ENCODE data around the gene SMIM11. TPM values are rescaled to one million over a fixed set of nuclear protein-coding genes. Genes with fewer than 3 reads are reported as not detected.

The SMIM11 gene
- total RNA-seq, 1 donor from 2014 or later: 19.7 TPM

GRCh38 chr21:34345892-34346291 is 29.4 kb upstream of the SMIM11 start:
- no peak for TF ChIP-seq CTCF (IDR thresholded peaks at IDR 0.05)
- intact Hi-C loops (cut with DNase I): loop anchor here (5.0 kb wide), 1 partner anchor 424 kb away; no protein-coding TSS in a partner anchor
- H3K4me3 ChIP-seq: peak overlapping the region; percentile 9
- no peaks in the 10 kb centered on the region for H3K9me3 ChIP-seq
- H3K36me3 ChIP-seq: no peaks in the 10 kb centered on the region
- no peak for DNase-seq
- peak in 1 of 2 donors; percentile 25 for ATAC-seq
- peak overlapping the region; percentile 63 for H3K27ac ChIP-seq
- H3K4me1 ChIP-seq: peaks cover 8% of the 10 kb centered on the region
- no peaks in the 10 kb centered on the region for H3K27me3 ChIP-seq (ENCODE audit: low read depth)

GRCh38 chr21:34348890-34349519 is 26.3 kb upstream of the SMIM11 start:
- H3K4me3 ChIP-seq: no peak overlapping the region
- no peaks in the 10 kb centered on the region for H3K36me3 ChIP-seq
- no peak for TF ChIP-seq CTCF (IDR thresholded peaks at IDR 0.05)
- no peaks in the 10 kb centered on the region for H3K9me3 ChIP-seq
- intact Hi-C loops (cut with DNase I): loop anchor here (5.0 kb wide), 1 partner anchor 427 kb away; no protein-coding TSS in a partner anchor
- H3K27ac ChIP-seq: no peak overlapping the region
- DNase-seq (no peak), ATAC-seq (no peak)
- peaks cover 8% of the 10 kb centered on the region for H3K4me1 ChIP-seq
- H3K27me3 ChIP-seq (ENCODE audit: low read depth): no peaks in the 10 kb centered on the region

- Histone ChIP-seq H3K27me3 (ENCODE audit: low read depth) (no peaks in the 10 kb centered on the region), H3K4me3 (no peak overlapping the region), H3K36me3 (no peaks in the 10 kb centered on the region), H3K27ac (no peak overlapping the region), H3K9me3 (no peaks in the 10 kb centered on the region), H3K4me1 (peaks cover 8% of the 10 kb centered on the region)
- peak; percentile 40 for TF ChIP-seq CTCF (IDR thresholded peaks at IDR 0.05)
- ATAC-seq (peak; percentile 46 to 65), DNase-seq (no peak)
- intact Hi-C loops (cut with DNase I): no loop called here
These were observed 23.5 kb upstream of the SMIM11 start for GRCh38 chr21:34351786-34352241.

- no peak overlapping the region for H3K27ac ChIP-seq
- TF ChIP-seq CTCF (IDR thresholded peaks at IDR 0.05): no peak
- peaks cover 6% of the 10 kb centered on the region for H3K4me1 ChIP-seq
- H3K36me3 ChIP-seq: no peaks in the 10 kb centered on the region
- H3K4me3 ChIP-seq: no peak overlapping the region
- intact Hi-C loops (cut with DNase I): no loop called here
- H3K27me3 ChIP-seq (ENCODE audit: low read depth): no peaks in the 10 kb centered on the region
- no peak for DNase-seq
- no peaks in the 10 kb centered on the region for H3K9me3 ChIP-seq
- no peak for ATAC-seq
These were observed 22.8 kb upstream of the SMIM11 start for GRCh38 chr21:34352556-34352955.

- Histone ChIP-seq H3K36me3 (no peaks in the 10 kb centered on the region), H3K4me3 (no peak overlapping the region), H3K4me1 (no peaks in the 10 kb centered on the region), H3K27ac (no peak overlapping the region), H3K27me3 (ENCODE audit: low read depth) (no peaks in the 10 kb centered on the region), H3K9me3 (no peaks in the 10 kb centered on the region)
- DNase-seq (no peak), ATAC-seq (no peak)
- no peak for TF ChIP-seq CTCF (IDR thresholded peaks at IDR 0.05)
- intact Hi-C loops (cut with DNase I): no loop called here
These were observed 22.1 kb upstream of the SMIM11 start for GRCh38 chr21:34353182-34353581.

Data from lower lobe of right lung (tissue), 2 donors.